Neural crest cell (in vitro differentiated cells): ENCODE data around the gene MICAL3. TPM values are rescaled to one million over a fixed set of nuclear protein-coding genes. Genes with fewer than 3 reads are reported as not detected.

Experiments used
- DNase-seq: peaks from one replicate; pipeline ENCODE4 v3.0.0; 2021; ENCODE audit warnings: low read depth, mixed read lengths, low spot score
- H3K27ac Mint-ChIP-seq: one replicate; pipeline ENCODE4 v1.8.0; 2021; ENCODE audit warnings: mild to moderate bottlenecking, mixed read lengths; ENCODE audit not compliant: unreplicated experiment
- H3K27me3 Mint-ChIP-seq: 2 replicates; pipeline ENCODE4 v1.8.0; 2021; ENCODE audit warnings: low read depth, mild to moderate bottlenecking, mixed read lengths
- H3K36me3 Mint-ChIP-seq: 2 replicates; pipeline ENCODE4 v1.8.0; 2021; ENCODE audit warnings: low read depth, mild to moderate bottlenecking, mixed read lengths
- H3K4me1 Mint-ChIP-seq: 2 replicates; pipeline ENCODE4 v1.8.0; 2021; ENCODE audit warnings: mixed read lengths
- H3K4me3 Mint-ChIP-seq: one replicate; pipeline ENCODE4 v1.8.0; 2021; ENCODE audit warnings: mild to moderate bottlenecking, mixed read lengths
- H3K9me3 Mint-ChIP-seq: 2 replicates; pipeline ENCODE4 v1.8.0; 2021; ENCODE audit warnings: mixed read lengths
- total RNA-seq: library from RNA; stranded (reverse); gene quantifications from 2 replicates; pipeline ENCODE4 v1.2.1, GENCODE V29; 2021
- TF ChIP-seq, protein P1 (sequence below): fragments of 200-600 bp; sonication (generic); conservative IDR thresholded peaks from 2 replicates; pipeline ENCODE4 v1.5.0; 2021; ENCODE audit warnings: antibody characterized with exemption, mild to moderate bottlenecking

Gene MICAL3
- total RNA-seq, 1 donor from 2014 or later: 84.5 TPM

DNA sequence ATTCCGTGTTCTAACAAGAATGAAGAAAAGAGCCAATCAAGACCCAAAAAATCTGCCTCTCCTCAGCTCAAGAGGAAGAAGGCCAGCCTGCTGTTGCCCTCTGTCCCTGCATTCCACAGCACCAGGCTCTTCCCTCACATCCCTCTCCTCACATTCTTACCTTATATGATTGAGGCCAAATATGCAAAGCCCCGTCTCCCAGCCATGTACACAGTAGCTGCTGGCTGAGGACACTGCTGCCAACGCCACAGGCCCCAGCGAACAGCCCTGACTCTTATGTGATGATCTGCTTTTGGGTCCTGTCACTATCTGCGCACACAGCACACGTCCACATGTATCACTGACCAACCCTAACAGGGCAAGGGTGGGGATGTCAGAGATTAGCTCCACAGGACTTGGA lies 60.2 kb downstream of the MICAL3 start:
- H3K4me1 Mint-ChIP-seq: peaks cover 47% of the 10 kb centered on the region
- TF ChIP-seq, protein P1, sequence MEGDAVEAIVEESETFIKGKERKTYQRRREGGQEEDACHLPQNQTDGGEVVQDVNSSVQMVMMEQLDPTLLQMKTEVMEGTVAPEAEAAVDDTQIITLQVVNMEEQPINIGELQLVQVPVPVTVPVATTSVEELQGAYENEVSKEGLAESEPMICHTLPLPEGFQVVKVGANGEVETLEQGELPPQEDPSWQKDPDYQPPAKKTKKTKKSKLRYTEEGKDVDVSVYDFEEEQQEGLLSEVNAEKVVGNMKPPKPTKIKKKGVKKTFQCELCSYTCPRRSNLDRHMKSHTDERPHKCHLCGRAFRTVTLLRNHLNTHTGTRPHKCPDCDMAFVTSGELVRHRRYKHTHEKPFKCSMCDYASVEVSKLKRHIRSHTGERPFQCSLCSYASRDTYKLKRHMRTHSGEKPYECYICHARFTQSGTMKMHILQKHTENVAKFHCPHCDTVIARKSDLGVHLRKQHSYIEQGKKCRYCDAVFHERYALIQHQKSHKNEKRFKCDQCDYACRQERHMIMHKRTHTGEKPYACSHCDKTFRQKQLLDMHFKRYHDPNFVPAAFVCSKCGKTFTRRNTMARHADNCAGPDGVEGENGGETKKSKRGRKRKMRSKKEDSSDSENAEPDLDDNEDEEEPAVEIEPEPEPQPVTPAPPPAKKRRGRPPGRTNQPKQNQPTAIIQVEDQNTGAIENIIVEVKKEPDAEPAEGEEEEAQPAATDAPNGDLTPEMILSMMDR: no peak

GRCh38 chr22:17963015-17963414 lies 61.3 kb downstream of the MICAL3 start:
- peaks cover 1% of the 10 kb centered on the region for H3K36me3 Mint-ChIP-seq
- no peaks in the 10 kb centered on the region for H3K9me3 Mint-ChIP-seq
- DNase-seq: no peak
- H3K4me3 Mint-ChIP-seq: no peak overlapping the region
- H3K27ac Mint-ChIP-seq: no peak overlapping the region
- TF ChIP-seq, protein P1: no peak
- no peaks in the 10 kb centered on the region for H3K27me3 Mint-ChIP-seq
- peaks cover 47% of the 10 kb centered on the region for H3K4me1 Mint-ChIP-seq

More for the DNA sequence above, 60.2 kb downstream of the MICAL3 start:
- no peaks in the 10 kb centered on the region for H3K27me3 Mint-ChIP-seq
- H3K27ac Mint-ChIP-seq: no peak overlapping the region
- no peaks in the 10 kb centered on the region for H3K9me3 Mint-ChIP-seq
- H3K4me3 Mint-ChIP-seq: no peak overlapping the region
- peaks cover 2% of the 10 kb centered on the region for H3K36me3 Mint-ChIP-seq
- DNase-seq: no peak

DNA sequence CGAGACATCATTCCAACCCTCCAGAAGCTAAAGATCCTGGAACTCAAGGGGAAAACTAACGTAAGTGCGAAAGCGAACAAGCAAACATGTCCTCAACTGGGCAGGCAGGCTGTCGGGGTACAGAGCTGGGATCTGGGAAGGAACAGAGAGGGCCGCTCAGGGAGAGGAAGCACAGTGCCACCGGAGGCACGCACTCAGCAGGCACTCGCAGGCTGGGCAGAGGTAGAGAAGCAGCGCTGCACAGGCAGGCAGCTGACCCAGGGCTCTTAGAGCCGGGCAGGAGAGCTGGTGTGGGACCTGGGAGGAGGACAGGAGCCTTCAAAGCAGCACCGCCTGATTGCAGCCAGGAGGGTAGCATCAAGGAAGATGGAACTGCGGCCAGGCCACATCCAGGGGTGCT lies 62.2 kb downstream of the MICAL3 start:
- H3K36me3 Mint-ChIP-seq: no peaks in the 10 kb centered on the region
- H3K27me3 Mint-ChIP-seq: no peaks in the 10 kb centered on the region
- H3K27ac Mint-ChIP-seq: no peak overlapping the region
- peaks cover 44% of the 10 kb centered on the region for H3K4me1 Mint-ChIP-seq
- no peaks in the 10 kb centered on the region for H3K9me3 Mint-ChIP-seq
- DNase-seq: no peak
- H3K4me3 Mint-ChIP-seq: no peak overlapping the region
- TF ChIP-seq, protein P1: no peak

DNA sequence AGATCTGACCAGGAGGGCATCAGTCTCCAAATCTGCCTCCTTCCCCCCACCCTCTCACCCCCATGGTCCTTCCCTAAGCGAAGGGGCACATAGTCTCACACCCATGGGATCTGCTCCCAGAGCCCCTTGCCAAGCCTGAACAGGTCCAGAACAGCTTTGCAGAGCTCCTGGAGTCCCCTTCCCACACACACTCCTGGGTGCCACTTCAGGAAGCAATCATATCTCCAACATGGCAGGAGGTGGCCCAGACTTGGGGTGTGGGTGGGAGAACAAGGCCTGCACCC lies 63.0 kb downstream of the MICAL3 start:
- Mint-ChIP-seq H3K27me3 (no peaks in the 10 kb centered on the region), H3K4me3 (no peak overlapping the region), H3K9me3 (no peaks in the 10 kb centered on the region), H3K36me3 (no peaks in the 10 kb centered on the region), H3K4me1 (peaks cover 37% of the 10 kb centered on the region), H3K27ac (no peak overlapping the region)
- DNase-seq: no peak
- TF ChIP-seq, protein P1: no peak

DNA sequence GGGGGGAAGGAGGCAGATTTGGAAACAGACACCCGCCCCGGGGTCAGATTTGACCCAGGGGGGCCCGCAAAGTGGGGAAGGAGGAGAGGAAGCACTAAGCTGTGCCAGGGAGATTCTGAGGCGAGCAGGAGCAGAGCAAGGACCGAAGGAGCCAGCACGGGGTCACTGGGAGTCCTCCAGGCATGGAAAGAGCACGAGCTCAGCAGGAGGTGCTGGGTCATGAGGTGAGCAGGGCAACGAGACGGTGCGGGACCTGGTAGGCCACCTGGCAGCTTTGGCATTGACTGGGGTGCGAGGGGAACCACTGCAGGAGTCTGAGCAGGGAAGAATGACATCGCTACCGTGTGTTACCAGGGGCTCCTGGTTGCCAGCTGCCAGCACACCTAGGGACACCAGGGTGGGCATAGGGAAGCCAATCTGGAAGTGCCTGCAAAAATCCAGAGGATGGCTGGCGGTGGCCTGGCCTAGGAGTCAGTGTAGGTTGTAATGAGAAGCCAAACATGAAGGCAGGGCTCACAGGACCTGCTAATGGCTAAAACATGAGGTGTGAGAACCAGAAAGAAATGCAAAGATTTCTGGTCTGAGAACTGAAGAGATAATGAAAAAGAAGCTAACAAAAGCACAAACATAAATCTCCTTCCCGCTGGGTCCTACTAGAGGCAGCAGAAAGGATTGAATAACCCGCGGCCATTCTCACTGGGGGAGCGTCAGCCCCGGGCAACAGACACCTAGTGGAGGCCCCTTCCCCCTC lies 63.5 kb downstream of the MICAL3 start:
- Mint-ChIP-seq H3K9me3 (no peaks in the 10 kb centered on the region), H3K4me1 (peaks cover 32% of the 10 kb centered on the region), H3K27ac (no peak overlapping the region), H3K4me3 (no peak overlapping the region), H3K36me3 (no peaks in the 10 kb centered on the region), H3K27me3 (no peaks in the 10 kb centered on the region)
- DNase-seq: no peak
- TF ChIP-seq, protein P1: no peak
